ENCODE data around the gene KIAA0513.

KIAA0513 gene

GRCh38 chr16:85077039-85077438 is 49.4 kb downstream of the KIAA0513 start:
- H3K27me3 ChIP-seq (ENCODE audit: control insufficient read depth, insufficient read depth, low read length) = peaks cover 42% of the 10 kb centered on the region
- H3K36me3 ChIP-seq (ENCODE audit: control insufficient read depth, insufficient read depth, low read length) = no peaks in the 10 kb centered on the region
- no peak overlapping the region for H3K9ac ChIP-seq (ENCODE audit: low read depth, low read length)
- no peaks in the 10 kb centered on the region for H3K9me3 ChIP-seq (ENCODE audit: control insufficient read depth, insufficient read depth, low read length)
- peaks cover 20% of the 10 kb centered on the region for H3K4me1 ChIP-seq (ENCODE audit: control insufficient read depth, insufficient read depth, low read length)
- no peak overlapping the region for H3K27ac ChIP-seq (ENCODE audit: low read depth, low read length)
- no peak overlapping the region for H3K4me3 ChIP-seq (ENCODE audit: low read depth, low read length)

DNA sequence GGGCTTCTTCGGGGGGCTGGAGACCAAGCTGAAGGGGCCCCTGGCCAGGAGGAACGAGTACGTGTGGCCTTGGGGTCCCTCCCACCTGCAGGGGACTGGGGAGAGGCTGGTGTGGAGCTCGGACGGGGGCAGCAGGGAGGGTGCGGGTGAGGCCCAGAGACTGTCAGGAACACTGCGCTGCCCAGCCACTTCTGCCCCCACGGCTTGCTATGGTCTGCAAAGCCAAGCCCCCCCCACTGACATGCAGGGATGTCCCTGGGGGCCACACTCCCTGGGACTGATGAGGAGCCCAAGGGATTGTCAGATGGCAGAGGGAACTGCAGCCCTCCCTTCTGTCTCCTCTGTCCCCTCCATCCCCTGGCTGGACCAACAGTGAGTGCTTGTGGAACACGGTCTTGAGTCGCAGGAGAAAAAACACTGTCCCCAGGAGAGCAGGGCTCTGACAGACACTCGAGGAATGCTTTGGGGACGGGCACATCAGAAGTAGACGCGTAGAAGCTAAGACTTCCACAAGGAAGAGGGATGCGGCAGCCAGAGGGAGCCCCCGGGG is 50.1 kb downstream of the KIAA0513 start:
- Histone ChIP-seq H3K4me1 (ENCODE audit: control insufficient read depth, insufficient read depth, low read length) (peaks cover 26% of the 10 kb centered on the region), H3K36me3 (ENCODE audit: control insufficient read depth, insufficient read depth, low read length) (no peaks in the 10 kb centered on the region), H3K9me3 (ENCODE audit: control insufficient read depth, insufficient read depth, low read length) (no peaks in the 10 kb centered on the region), H3K4me3 (ENCODE audit: low read depth, low read length) (no peak overlapping the region), H3K9ac (ENCODE audit: low read depth, low read length) (no peak overlapping the region), H3K27ac (ENCODE audit: low read depth, low read length) (no peak overlapping the region), H3K27me3 (ENCODE audit: control insufficient read depth, insufficient read depth, low read length) (peaks cover 48% of the 10 kb centered on the region)

DNA sequence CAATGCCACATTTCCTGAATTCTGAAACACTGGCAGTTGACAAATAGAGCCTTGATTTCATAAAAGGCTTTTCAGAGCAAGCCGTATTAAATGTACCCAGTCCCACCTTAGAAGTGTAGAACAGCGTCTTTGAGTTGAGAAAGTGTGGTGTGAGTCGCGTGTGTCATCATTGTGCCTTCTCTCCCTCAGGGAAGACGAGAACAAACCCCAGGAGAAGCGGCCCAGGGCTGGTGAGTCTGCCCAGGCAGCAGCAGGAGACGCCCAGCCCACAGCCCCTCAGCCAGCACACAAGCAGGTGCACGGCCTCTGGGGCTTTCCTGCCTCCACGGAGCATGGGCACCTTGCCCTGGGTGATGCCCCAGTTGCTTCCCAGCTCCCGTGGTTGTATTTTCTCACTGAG is 50.6 kb downstream of the KIAA0513 start:
- Histone ChIP-seq H3K9ac (ENCODE audit: low read depth, low read length) (no peak overlapping the region), H3K4me3 (ENCODE audit: low read depth, low read length) (no peak overlapping the region), H3K27ac (ENCODE audit: low read depth, low read length) (no peak overlapping the region), H3K27me3 (ENCODE audit: control insufficient read depth, insufficient read depth, low read length) (peaks cover 52% of the 10 kb centered on the region), H3K4me1 (ENCODE audit: control insufficient read depth, insufficient read depth, low read length) (peaks cover 30% of the 10 kb centered on the region), H3K36me3 (ENCODE audit: control insufficient read depth, insufficient read depth, low read length) (no peaks in the 10 kb centered on the region), H3K9me3 (ENCODE audit: control insufficient read depth, insufficient read depth, low read length) (no peaks in the 10 kb centered on the region)

- H3K27ac ChIP-seq (ENCODE audit: low read depth, low read length) = no peak overlapping the region
- H3K36me3 ChIP-seq (ENCODE audit: control insufficient read depth, insufficient read depth, low read length) = no peaks in the 10 kb centered on the region
- no peaks in the 10 kb centered on the region for H3K9me3 ChIP-seq (ENCODE audit: control insufficient read depth, insufficient read depth, low read length)
- H3K4me3 ChIP-seq (ENCODE audit: low read depth, low read length) = no peak overlapping the region
- peaks cover 35% of the 10 kb centered on the region for H3K4me1 ChIP-seq (ENCODE audit: control insufficient read depth, insufficient read depth, low read length)
- H3K27me3 ChIP-seq (ENCODE audit: control insufficient read depth, insufficient read depth, low read length) = peaks cover 52% of the 10 kb centered on the region
- no peak overlapping the region for H3K9ac ChIP-seq (ENCODE audit: low read depth, low read length)
These were observed 51.4 kb downstream of the KIAA0513 start for GRCh38 chr16:85078952-85079351.

GRCh38 chr16:85079785-85080570 is 52.4 kb downstream of the KIAA0513 start:
- Histone ChIP-seq H3K9me3 (ENCODE audit: control insufficient read depth, insufficient read depth, low read length) (no peaks in the 10 kb centered on the region), H3K4me3 (ENCODE audit: low read depth, low read length) (no peak overlapping the region), H3K27ac (ENCODE audit: low read depth, low read length) (no peak overlapping the region), H3K27me3 (ENCODE audit: control insufficient read depth, insufficient read depth, low read length) (peaks cover 57% of the 10 kb centered on the region), H3K4me1 (ENCODE audit: control insufficient read depth, insufficient read depth, low read length) (peaks cover 35% of the 10 kb centered on the region), H3K9ac (ENCODE audit: low read depth, low read length) (no peak overlapping the region), H3K36me3 (ENCODE audit: control insufficient read depth, insufficient read depth, low read length) (no peaks in the 10 kb centered on the region)

DNA sequence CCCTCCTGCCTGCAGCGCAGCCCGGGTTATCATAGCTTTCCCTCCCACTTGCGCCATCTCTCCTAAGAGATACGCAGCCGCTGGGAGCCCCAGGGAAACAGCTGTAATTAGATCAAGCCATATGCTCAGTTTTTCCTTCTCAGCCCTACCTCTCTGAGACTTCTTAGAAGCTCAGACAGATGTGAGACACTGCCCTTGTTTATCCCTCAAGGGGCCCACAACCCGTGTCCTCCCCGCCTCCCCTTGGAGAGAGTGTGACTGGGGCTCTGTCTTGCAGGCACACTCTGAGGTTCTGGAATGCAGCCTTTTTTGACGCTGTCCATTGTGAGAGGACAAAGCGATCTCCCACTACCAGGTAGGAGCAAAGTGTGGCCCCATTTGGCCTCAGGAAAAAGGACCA is 53.4 kb downstream of the KIAA0513 start:
- peaks cover 62% of the 10 kb centered on the region for H3K27me3 ChIP-seq (ENCODE audit: control insufficient read depth, insufficient read depth, low read length)
- no peak overlapping the region for H3K4me3 ChIP-seq (ENCODE audit: low read depth, low read length)
- H3K9ac ChIP-seq (ENCODE audit: low read depth, low read length) = no peak overlapping the region

GRCh38 chr16:85081765-85082164 is 54.2 kb downstream of the KIAA0513 start:
- Histone ChIP-seq H3K27me3 (ENCODE audit: control insufficient read depth, insufficient read depth, low read length) (peaks cover 63% of the 10 kb centered on the region), H3K4me3 (ENCODE audit: low read depth, low read length) (no peak overlapping the region; the same call in 1 of the 2 replicates), H3K27ac (ENCODE audit: low read depth, low read length) (no peak overlapping the region), H3K9me3 (ENCODE audit: control insufficient read depth, insufficient read depth, low read length) (no peaks in the 10 kb centered on the region), H3K4me1 (ENCODE audit: control insufficient read depth, insufficient read depth, low read length) (peaks cover 31% of the 10 kb centered on the region), H3K9ac (ENCODE audit: low read depth, low read length) (no peak overlapping the region), H3K36me3 (ENCODE audit: control insufficient read depth, insufficient read depth, low read length) (no peaks in the 10 kb centered on the region)

More for the DNA sequence above, 53.4 kb downstream of the KIAA0513 start:
- Histone ChIP-seq H3K9me3 (ENCODE audit: control insufficient read depth, insufficient read depth, low read length) (no peaks in the 10 kb centered on the region), H3K27ac (ENCODE audit: low read depth, low read length) (peak overlapping the region; percentile 26), H3K36me3 (ENCODE audit: control insufficient read depth, insufficient read depth, low read length) (no peaks in the 10 kb centered on the region), H3K4me1 (ENCODE audit: control insufficient read depth, insufficient read depth, low read length) (peaks cover 31% of the 10 kb centered on the region)

GRCh38 chr16:85082173-85083050 is 54.8 kb downstream of the KIAA0513 start:
- Histone ChIP-seq H3K4me1 (ENCODE audit: control insufficient read depth, insufficient read depth, low read length) (peaks cover 29% of the 10 kb centered on the region), H3K36me3 (ENCODE audit: control insufficient read depth, insufficient read depth, low read length) (no peaks in the 10 kb centered on the region), H3K4me3 (ENCODE audit: low read depth, low read length) (peak overlapping the region; percentile 32), H3K27ac (ENCODE audit: low read depth, low read length) (peak overlapping the region; percentile 79), H3K9ac (ENCODE audit: low read depth, low read length) (no peak overlapping the region), H3K27me3 (ENCODE audit: control insufficient read depth, insufficient read depth, low read length) (peaks cover 62% of the 10 kb centered on the region), H3K9me3 (ENCODE audit: control insufficient read depth, insufficient read depth, low read length) (no peaks in the 10 kb centered on the region)

GRCh38 chr16:85083051-85083639 is 55.5 kb downstream of the KIAA0513 start:
- peaks cover 55% of the 10 kb centered on the region for H3K27me3 ChIP-seq (ENCODE audit: control insufficient read depth, insufficient read depth, low read length)

DNA sequence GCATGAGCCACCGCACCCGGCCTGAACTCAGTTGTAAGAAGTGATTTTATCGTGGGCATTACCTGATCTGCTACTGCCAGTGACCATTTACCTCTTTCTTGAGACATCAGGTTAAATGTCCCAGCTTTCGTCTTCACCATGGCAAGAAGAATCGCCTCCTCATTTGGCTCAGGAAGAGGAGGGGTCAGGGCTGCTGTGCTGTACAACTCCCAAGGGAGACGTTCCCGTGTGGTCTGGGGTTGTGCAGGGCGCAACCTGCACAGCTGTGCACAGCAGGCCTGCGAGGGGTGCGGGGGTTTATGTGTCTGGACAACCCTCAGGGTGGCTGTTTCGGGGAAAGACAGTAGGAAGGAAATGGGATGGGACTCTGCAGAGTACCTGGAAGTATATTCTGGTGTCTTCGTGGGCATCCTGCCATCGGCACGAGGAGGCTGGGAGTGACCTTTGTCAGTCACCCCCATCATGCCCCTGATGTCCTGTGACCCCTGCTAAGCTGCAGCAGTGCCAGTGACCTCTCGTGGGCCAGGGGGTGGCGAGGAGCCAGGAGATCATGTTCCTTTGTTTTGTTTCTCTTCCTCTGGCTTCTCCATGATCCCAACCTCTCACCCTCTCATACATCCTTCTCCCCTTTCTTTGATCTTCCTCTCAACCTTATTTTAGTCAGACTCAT is 57.4 kb downstream of the KIAA0513 start:
- no peak overlapping the region for H3K4me3 ChIP-seq (ENCODE audit: low read depth, low read length)
- peaks cover 29% of the 10 kb centered on the region for H3K4me1 ChIP-seq (ENCODE audit: control insufficient read depth, insufficient read depth, low read length)
- no peak overlapping the region for H3K9ac ChIP-seq (ENCODE audit: low read depth, low read length)
- H3K9me3 ChIP-seq (ENCODE audit: control insufficient read depth, insufficient read depth, low read length) = no peaks in the 10 kb centered on the region
- peaks cover 44% of the 10 kb centered on the region for H3K27me3 ChIP-seq (ENCODE audit: control insufficient read depth, insufficient read depth, low read length)
- no peaks in the 10 kb centered on the region for H3K36me3 ChIP-seq (ENCODE audit: control insufficient read depth, insufficient read depth, low read length)
- no peak overlapping the region for H3K27ac ChIP-seq (ENCODE audit: low read depth, low read length)

More at GRCh38 chr16:85083051-85083639, 55.5 kb downstream of the KIAA0513 start:
- no peak overlapping the region for H3K9ac ChIP-seq (ENCODE audit: low read depth, low read length)
- H3K4me1 ChIP-seq (ENCODE audit: control insufficient read depth, insufficient read depth, low read length) = peaks cover 29% of the 10 kb centered on the region
- no peaks in the 10 kb centered on the region for H3K36me3 ChIP-seq (ENCODE audit: control insufficient read depth, insufficient read depth, low read length)
- peak overlapping the region; percentile 32 for H3K4me3 ChIP-seq (ENCODE audit: low read depth, low read length)
- H3K9me3 ChIP-seq (ENCODE audit: control insufficient read depth, insufficient read depth, low read length) = no peaks in the 10 kb centered on the region
- peak overlapping the region; percentile 79 for H3K27ac ChIP-seq (ENCODE audit: low read depth, low read length)
